ENCODE data around the gene MYLK4. TPM values are rescaled to one million over a fixed set of nuclear protein-coding genes. Genes with fewer than 3 reads are reported as not detected.

MYLK4 gene
- total RNA-seq, 1 donor from 2014 or later: 0.97 TPM

- H3K27ac Mint-ChIP-seq (ENCODE audit: unreplicated experiment): no peak overlapping the region
- no peak for TF ChIP-seq CTCF (IDR thresholded peaks at IDR 0.05; ENCODE audit: unreplicated experiment)
- no peaks in the 10 kb centered on the region for H3K36me3 Mint-ChIP-seq (ENCODE audit: low read depth, unreplicated experiment)
- no peaks in the 10 kb centered on the region for H3K4me1 Mint-ChIP-seq (ENCODE audit: unreplicated experiment)
- no peaks in the 10 kb centered on the region for H3K27me3 Mint-ChIP-seq (ENCODE audit: unreplicated experiment)
- no peaks in the 10 kb centered on the region for H3K9me3 Mint-ChIP-seq (ENCODE audit: unreplicated experiment)
- no peak for DNase-seq (ENCODE audit: low spot score)
- no peak overlapping the region for H3K4me3 Mint-ChIP-seq (ENCODE audit: unreplicated experiment)
Observed at GRCh38 chr6:2677080-2677593, 73.6 kb downstream of the MYLK4 start.

- no peak for TF ChIP-seq CTCF (IDR thresholded peaks at IDR 0.05; ENCODE audit: unreplicated experiment)
- peaks cover 1% of the 10 kb centered on the region for H3K27me3 Mint-ChIP-seq (ENCODE audit: unreplicated experiment)
Observed at GRCh38 chr6:2676048-2676447, 74.7 kb downstream of the MYLK4 start.

GRCh38 chr6:2674857-2675256 lies 75.9 kb downstream of the MYLK4 start:
- Mint-ChIP-seq H3K4me1 (ENCODE audit: unreplicated experiment) (peaks cover 2% of the 10 kb centered on the region), H3K36me3 (ENCODE audit: low read depth, unreplicated experiment) (no peaks in the 10 kb centered on the region), H3K9me3 (ENCODE audit: unreplicated experiment) (no peaks in the 10 kb centered on the region), H3K27ac (ENCODE audit: unreplicated experiment) (no peak overlapping the region), H3K4me3 (ENCODE audit: unreplicated experiment) (no peak overlapping the region), H3K27me3 (ENCODE audit: unreplicated experiment) (peaks cover 1% of the 10 kb centered on the region)
- no peak for DNase-seq (ENCODE audit: low spot score)
- no peak for TF ChIP-seq CTCF (IDR thresholded peaks at IDR 0.05; ENCODE audit: unreplicated experiment)

More at GRCh38 chr6:2676048-2676447, 74.7 kb downstream of the MYLK4 start:
- no peak overlapping the region for H3K4me3 Mint-ChIP-seq (ENCODE audit: unreplicated experiment)
- H3K36me3 Mint-ChIP-seq (ENCODE audit: low read depth, unreplicated experiment): no peaks in the 10 kb centered on the region
- no peak overlapping the region for H3K27ac Mint-ChIP-seq (ENCODE audit: unreplicated experiment)
- DNase-seq (ENCODE audit: low spot score): no peak
- no peaks in the 10 kb centered on the region for H3K9me3 Mint-ChIP-seq (ENCODE audit: unreplicated experiment)
- peaks cover 2% of the 10 kb centered on the region for H3K4me1 Mint-ChIP-seq (ENCODE audit: unreplicated experiment)

- DNase-seq (ENCODE audit: low spot score): no peak
- no peak overlapping the region for H3K4me3 Mint-ChIP-seq (ENCODE audit: unreplicated experiment)
- no peaks in the 10 kb centered on the region for H3K9me3 Mint-ChIP-seq (ENCODE audit: unreplicated experiment)
- TF ChIP-seq CTCF (IDR thresholded peaks at IDR 0.05; ENCODE audit: unreplicated experiment): no peak
- H3K36me3 Mint-ChIP-seq (ENCODE audit: low read depth, unreplicated experiment): no peaks in the 10 kb centered on the region
- H3K4me1 Mint-ChIP-seq (ENCODE audit: unreplicated experiment): peaks cover 2% of the 10 kb centered on the region
- H3K27me3 Mint-ChIP-seq (ENCODE audit: unreplicated experiment): peaks cover 1% of the 10 kb centered on the region
- H3K27ac Mint-ChIP-seq (ENCODE audit: unreplicated experiment): no peak overlapping the region
Observed at GRCh38 chr6:2669067-2669700, 81.5 kb downstream of the MYLK4 start.

GRCh38 chr6:2667617-2668016 lies 83.1 kb downstream of the MYLK4 start:
- TF ChIP-seq CTCF (IDR thresholded peaks at IDR 0.05; ENCODE audit: unreplicated experiment): no peak
- DNase-seq (ENCODE audit: low spot score): no peak
- no peak overlapping the region for H3K27ac Mint-ChIP-seq (ENCODE audit: unreplicated experiment)
- H3K4me1 Mint-ChIP-seq (ENCODE audit: unreplicated experiment): peaks cover 2% of the 10 kb centered on the region
- no peak overlapping the region for H3K4me3 Mint-ChIP-seq (ENCODE audit: unreplicated experiment)
- peaks cover 1% of the 10 kb centered on the region for H3K27me3 Mint-ChIP-seq (ENCODE audit: unreplicated experiment)
- H3K9me3 Mint-ChIP-seq (ENCODE audit: unreplicated experiment): no peaks in the 10 kb centered on the region
- no peaks in the 10 kb centered on the region for H3K36me3 Mint-ChIP-seq (ENCODE audit: low read depth, unreplicated experiment)
